ENCODE results near the gene ITM2C.

DNA sequence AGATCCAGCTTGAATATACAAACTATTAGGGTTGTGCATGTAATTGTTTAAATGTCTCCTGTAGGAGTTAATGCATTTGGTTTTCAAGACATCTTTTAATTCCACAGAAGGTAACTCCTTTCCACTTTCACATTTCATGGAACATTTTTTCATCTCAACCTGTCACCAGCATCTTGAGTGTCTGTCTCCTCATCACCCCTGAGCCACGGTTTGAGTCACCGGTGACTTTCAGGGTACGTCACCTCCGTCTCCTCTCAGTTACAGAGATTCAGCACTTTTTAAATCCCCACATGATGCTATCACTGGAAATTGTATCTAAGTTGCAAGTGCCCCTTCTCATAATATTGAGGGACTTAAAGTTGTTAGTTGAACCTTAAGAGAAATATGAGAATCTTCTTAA, 35.0 kb downstream of the ITM2C start:
- no peak for TF ChIP-seq POLR2A (IDR thresholded peaks at IDR 0.05; ENCODE audit: low read length)
- TF ChIP-seq GATA1 (IDR thresholded peaks at IDR 0.05; ENCODE audit: low read depth, low read length), result no peak

Measured in erythroblast (primary cell).